GM10248 (cell line): ENCODE results near the gene MBD3L2B.
"Not testable (repeated sequence)": the region's sequence is repeated elsewhere in the genome, so short reads cannot be mapped to it uniquely, and the experiment has no call there.

Source experiments
- CTCF ChIA-PET: fragments of 300-600 bp; sonication (Branson Sonifier 250); formaldehyde crosslinking; extraction: SDS; loops from one replicate; lab custom pipeline; 2021; ENCODE audit warnings: antibody characterized with exemption; lab: Yijun Ruan, JAX
- POLR2A ChIA-PET: fragments of 350-650 bp; sonication (Branson Sonifier 250); formaldehyde crosslinking; extraction: SDS; loops from one replicate; lab custom pipeline; 2020; ENCODE audit warnings: antibody characterized with exemption; lab: Yijun Ruan, JAX
- DNase-seq: peaks from one replicate; pipeline ENCODE4 v3.0.0; 2012; ENCODE audit errors: extremely low spot score
- CTCF ChIP-seq: IDR thresholded peaks from 2 replicates; pipeline ENCODE4 v1.5.1; 2012; ENCODE audit warnings: mild to moderate bottlenecking, low read depth; ENCODE audit errors: extremely low read depth, missing control alignments, control extremely low read depth

MBD3L2B gene

GRCh38 chr19:7021331-7021730 lies at the start of gene MBD3L2B:
MBD3L2B (minus strand) TSS chr19:7021431; CDS start chr19:7021397, 34 bp downstream.
- POLR2A ChIA-PET, CTCF ChIA-PET, DNase-seq: not testable (repeated sequence)

- TF ChIP-seq CTCF, result no peak
- ChIA-PET POLR2A (interaction anchor here (1.0 kb wide), 1 partner anchor 30 kb away, joined by 6 read pairs; no protein-coding TSS in a partner anchor), CTCF (interaction anchor here (0.8 to 1.7 kb wide), 3 partner anchors 11 to 834 kb away, joined by 3 to 4 read pairs (median 4); partner anchors contain the start of gene MAP2K7)
- no peak for DNase-seq
Measured at GRCh38 chr19:7069904-7070226, 48.6 kb upstream of the MBD3L2B start.

GRCh38 chr19:7069042-7069903 lies 48.0 kb upstream of the MBD3L2B start, which contains the start of gene ZNF557:
ZNF557 (plus strand) TSS chr19:7069703; CDS start chr19:7075075, 5,372 bp downstream.
- ChIA-PET POLR2A (interaction anchor here (0.6 to 1.0 kb wide), 8 partner anchors 30 to 1321 kb away, joined by 3 to 7 read pairs (median 6); partner anchors contain the start of genes RAB11B and TNFSF9), CTCF (interaction anchor here (0.8 to 1.7 kb wide), 3 partner anchors 12 to 835 kb away, joined by 3 to 4 read pairs (median 4); partner anchors contain the start of gene MAP2K7)
- TF ChIP-seq CTCF, result no peak
- peak; percentile 98 for DNase-seq

- DNase-seq, result no peak
- ChIA-PET POLR2A (interaction anchor here (0.7 to 1.0 kb wide), 2 partner anchors 31 to 800 kb away, joined by 3 to 6 read pairs; no protein-coding TSS in a partner anchor), CTCF (interaction anchor here (1.4 to 1.7 kb wide), 2 partner anchors 13 to 500 kb away, joined by 4 read pairs; no protein-coding TSS in a partner anchor)
- TF ChIP-seq CTCF, result no peak
Measured at GRCh38 chr19:7068599-7068998, 47.4 kb upstream of the MBD3L2B start.

- ChIA-PET POLR2A (no interaction called here), CTCF (no interaction called here)
- TF ChIP-seq CTCF, result no peak
- DNase-seq, result no peak
Measured at GRCh38 chr19:7067716-7068115, 46.5 kb upstream of the MBD3L2B start.

- CTCF ChIA-PET, POLR2A ChIA-PET, DNase-seq: not testable (repeated sequence)
Measured at GRCh38 chr19:7067122-7067521, 45.9 kb upstream of the MBD3L2B start.

GRCh38 chr19:7063764-7064418 lies 42.7 kb upstream of the MBD3L2B start:
- ChIA-PET POLR2A (no interaction called here), CTCF (interaction anchor here (0.6 kb wide), 1 partner anchor 100 kb away, joined by 3 read pairs; no protein-coding TSS in a partner anchor)
- TF ChIP-seq CTCF, result no peak
- DNase-seq, result no peak
